SU-DHL-6 (cell line): Measurements from ENCODE around the gene RAP1GAP2.

ENCODE experiments used
- H2AFZ ChIP-seq: fragments of 200-600 bp; sonication (generic); 2 replicates; pipeline ENCODE4 v1.6.1; 2014; ENCODE audit warnings: low read depth, mild to moderate bottlenecking, moderate library complexity, mixed read lengths, antibody characterized with exemption, low read length; ENCODE audit not compliant: severe bottlenecking
- H3F3A ChIP-seq: fragments of 200-600 bp; shearing (Covaris generic); 2 replicates; pipeline ENCODE4 v1.6.0; 2016; ENCODE audit warnings: antibody characterized with exemption, mild to moderate bottlenecking; ENCODE audit not compliant: insufficient read depth
- H3K27ac ChIP-seq: fragments of 200-600 bp; sonication (generic); 2 replicates; pipeline ENCODE4 v1.5.1; 2016; ENCODE audit warnings: low read depth, mild to moderate bottlenecking, low read length, moderate library complexity, mixed read lengths
- H3K27me3 ChIP-seq: fragments of 200-600 bp; sonication (generic), shearing (Covaris generic); 2 replicates; pipeline ENCODE4 v1.6.0; 2014; ENCODE audit warnings: mild to moderate bottlenecking, low read length
- H3K36me3 ChIP-seq: fragments of 200-600 bp; sonication (generic); 2 replicates; pipeline ENCODE4 v1.6.1; 2014; ENCODE audit warnings: mild to moderate bottlenecking, low read length, mixed read lengths
- H3K4me2 ChIP-seq: fragments of 300-600, 200-600 bp; shearing (Covaris generic), sonication (generic); 2 replicates; pipeline ENCODE4 v1.6.0; 2014; ENCODE audit warnings: low read length, low read depth, mild to moderate bottlenecking; ENCODE audit not compliant: poor library complexity, severe bottlenecking
- H3K4me3 ChIP-seq: fragments of 200-600 bp; sonication (generic); 2 replicates; pipeline ENCODE4 v1.5.1; 2014; ENCODE audit warnings: antibody characterized with exemption, low read length, mild to moderate bottlenecking, mixed read lengths; ENCODE audit not compliant: insufficient read depth, poor library complexity, severe bottlenecking
- H3K79me2 ChIP-seq: fragments of 200-600 bp; sonication (generic); 2 replicates; pipeline ENCODE4 v1.6.1; 2014; ENCODE audit warnings: mild to moderate bottlenecking, low read length, moderate library complexity; ENCODE audit not compliant: insufficient read depth
- H3K9ac ChIP-seq: fragments of 200-600 bp; sonication (generic); 2 replicates; pipeline ENCODE4 v1.7.0; 2014; ENCODE audit warnings: mild to moderate bottlenecking, low read length
- H3K9me2 ChIP-seq: fragments of 200-600 bp; sonication (generic); replicated peaks from 2 replicates; pipeline ENCODE4 v1.6.1; 2014; ENCODE audit warnings: low read length; ENCODE audit not compliant: insufficient read depth
- H3K9me3 ChIP-seq: fragments of 200-600 bp; sonication (generic); 2 replicates; pipeline ENCODE4 v1.6.1; 2014; ENCODE audit warnings: low read length, mixed read lengths; ENCODE audit not compliant: insufficient read depth
- H4K20me1 ChIP-seq: fragments of 200-600 bp; sonication (generic); 2 replicates; pipeline ENCODE4 v1.6.1; 2014; ENCODE audit warnings: low read depth, mild to moderate bottlenecking, antibody characterized with exemption, low read length, moderate library complexity, mixed read lengths
- CTCF ChIP-seq: fragments of 200-600 bp; sonication (generic); IDR thresholded peaks from one replicate; pipeline ENCODE4 v1.5.1; 2017; ENCODE audit warnings: antibody characterized with exemption, mild to moderate bottlenecking, low read length, moderate library complexity; ENCODE audit not compliant: insufficient read depth, poor library complexity, severe bottlenecking
- EZH2phosphoT487 ChIP-seq: fragments of 200-600 bp; sonication (generic), shearing (Covaris generic); conservative IDR thresholded peaks from 2 replicates; pipeline ENCODE4 v1.6.1; 2018; ENCODE audit warnings: mild to moderate bottlenecking, antibody characterized with exemption, low read length, moderate library complexity, mixed read lengths

The RAP1GAP2 gene

GRCh38 chr17:2955931-2956582 lies 159.8 kb downstream of the RAP1GAP2 start:
- H3K9me3 ChIP-seq: no peaks in the 10 kb centered on the region
- TF ChIP-seq EZH2phosphoT487 (no peak), CTCF (no peak)
- H3K27ac ChIP-seq: no peak overlapping the region
- H4K20me1 ChIP-seq: no peaks in the 10 kb centered on the region
- H3K4me2 ChIP-seq: peak overlapping the region; percentile 47
- H3K36me3 ChIP-seq: no peaks in the 10 kb centered on the region
- no peak overlapping the region for H2AFZ ChIP-seq
- no peaks in the 10 kb centered on the region for H3K27me3 ChIP-seq
- no peaks in the 10 kb centered on the region for H3K79me2 ChIP-seq
- no peaks in the 10 kb centered on the region for H3K9me2 ChIP-seq
- no peaks in the 10 kb centered on the region for H3F3A ChIP-seq
- no peak overlapping the region for H3K4me3 ChIP-seq
- no peak overlapping the region for H3K9ac ChIP-seq

DNA sequence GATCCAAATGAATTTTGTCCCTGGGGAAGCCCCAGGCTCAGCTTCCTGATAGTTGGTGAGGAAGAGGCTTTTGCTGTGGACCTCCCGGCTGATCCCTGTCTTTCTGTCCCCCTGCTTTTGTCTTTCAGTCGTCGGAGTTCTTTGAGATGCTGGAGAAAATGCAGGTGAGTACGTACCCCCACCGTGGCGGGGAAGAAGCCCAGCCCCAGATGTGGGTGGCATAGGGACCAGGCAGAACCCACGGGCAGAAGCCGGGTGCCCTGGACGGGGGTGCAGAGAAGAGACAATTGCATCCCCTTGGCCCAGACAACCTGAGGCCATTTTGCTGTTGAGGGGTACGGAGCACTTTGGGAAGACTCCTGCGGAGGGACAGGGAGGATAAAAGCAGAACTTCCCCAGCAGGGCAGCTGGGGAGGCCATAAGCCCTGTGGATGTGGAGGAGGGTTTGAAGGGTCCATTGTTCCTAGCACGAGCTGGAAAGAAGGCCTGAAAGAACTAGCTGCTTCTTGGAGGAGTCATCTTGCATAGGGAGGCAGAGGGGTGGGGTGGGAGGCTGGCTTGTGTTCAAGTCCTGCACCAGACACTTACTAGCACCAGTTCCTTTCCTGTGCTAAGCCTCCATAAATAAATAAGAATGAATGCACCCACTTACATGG lies 161.5 kb downstream of the RAP1GAP2 start:
- no peaks in the 10 kb centered on the region for H3K36me3 ChIP-seq
- no peaks in the 10 kb centered on the region for H3F3A ChIP-seq
- no peaks in the 10 kb centered on the region for H3K9me2 ChIP-seq
- no peaks in the 10 kb centered on the region for H4K20me1 ChIP-seq
- H2AFZ ChIP-seq: no peak overlapping the region
- no peak overlapping the region for H3K9ac ChIP-seq
- H3K9me3 ChIP-seq: no peaks in the 10 kb centered on the region
- no peak overlapping the region for H3K4me3 ChIP-seq
- TF ChIP-seq EZH2phosphoT487: no peak
- TF ChIP-seq CTCF: no peak
- no peak overlapping the region for H3K4me2 ChIP-seq
- H3K27ac ChIP-seq: no peak overlapping the region
- H3K27me3 ChIP-seq: no peaks in the 10 kb centered on the region
- H3K79me2 ChIP-seq: no peaks in the 10 kb centered on the region

GRCh38 chr17:2958706-2959222 lies 162.5 kb downstream of the RAP1GAP2 start:
- H2AFZ ChIP-seq: no peak overlapping the region
- H3K4me2 ChIP-seq: no peak overlapping the region
- H3K36me3 ChIP-seq: no peaks in the 10 kb centered on the region
- no peaks in the 10 kb centered on the region for H3K79me2 ChIP-seq
- no peak overlapping the region for H3K9ac ChIP-seq
- H3K4me3 ChIP-seq: no peak overlapping the region
- no peaks in the 10 kb centered on the region for H3K27me3 ChIP-seq
- H3K9me3 ChIP-seq: no peaks in the 10 kb centered on the region
- TF ChIP-seq EZH2phosphoT487 (no peak), CTCF (no peak)
- no peaks in the 10 kb centered on the region for H4K20me1 ChIP-seq
- H3K27ac ChIP-seq: no peak overlapping the region
- H3F3A ChIP-seq: no peaks in the 10 kb centered on the region
- no peaks in the 10 kb centered on the region for H3K9me2 ChIP-seq
